HepG2 (cell line): ENCODE data around the gene ARSB.

Source experiments
- ATRX ChIP-seq: sonication (generic); formaldehyde crosslinking; IDR thresholded peaks from 2 replicates; pipeline ENCODE4 v1.4.0; 2020; ENCODE audit warnings: missing genetic modification reagents, borderline replicate concordance
- BRD4 ChIP-seq: sonication (generic); formaldehyde crosslinking; IDR thresholded peaks from 2 replicates; pipeline ENCODE4 v1.4.0; 2020; ENCODE audit warnings: missing genetic modification reagents
- GABPB1 ChIP-seq: IDR thresholded peaks from 2 replicates; pipeline ENCODE4 v1.6.1; 2016; ENCODE audit warnings: mild to moderate bottlenecking, missing genetic modification reagents, moderate library complexity, missing compliant biosample characterization
- JUN ChIP-seq: sonication (generic); formaldehyde crosslinking; IDR thresholded peaks from 2 replicates; pipeline ENCODE4 v1.4.0; 2020; ENCODE audit warnings: mild to moderate bottlenecking, missing genetic modification reagents
- MBD4 ChIP-seq: IDR thresholded peaks from 2 replicates; pipeline ENCODE4 v1.6.1; 2012; ENCODE audit warnings: low read length, inconsistent platforms, borderline replicate concordance
- MTA3 ChIP-seq: sonication (generic); formaldehyde crosslinking; IDR thresholded peaks from 2 replicates; pipeline ENCODE4 v1.4.0; 2020; ENCODE audit warnings: missing genetic modification reagents
- POLR2AphosphoS5 ChIP-seq: IDR thresholded peaks from 2 replicates; pipeline ENCODE4 v1.6.1; 2012; ENCODE audit warnings: low read depth, low read length
- SMYD3 ChIP-seq: sonication (generic); formaldehyde crosslinking; IDR thresholded peaks from 2 replicates; pipeline ENCODE4 v1.8.1; 2023; ENCODE audit warnings: mild to moderate bottlenecking, missing genetic modification reagents
- ZNF224 ChIP-seq: sonication (generic); formaldehyde crosslinking; IDR thresholded peaks from 2 replicates; pipeline ENCODE4 v1.5.0; 2020; ENCODE audit warnings: mild to moderate bottlenecking, missing genetic modification reagents
- TF ChIP-seq, protein P1 (sequence below): sonication (generic); formaldehyde crosslinking; IDR thresholded peaks from 2 replicates; pipeline ENCODE4 v1.5.0; 2020; ENCODE audit warnings: mild to moderate bottlenecking, missing genetic modification reagents, moderate library complexity

DNA sequence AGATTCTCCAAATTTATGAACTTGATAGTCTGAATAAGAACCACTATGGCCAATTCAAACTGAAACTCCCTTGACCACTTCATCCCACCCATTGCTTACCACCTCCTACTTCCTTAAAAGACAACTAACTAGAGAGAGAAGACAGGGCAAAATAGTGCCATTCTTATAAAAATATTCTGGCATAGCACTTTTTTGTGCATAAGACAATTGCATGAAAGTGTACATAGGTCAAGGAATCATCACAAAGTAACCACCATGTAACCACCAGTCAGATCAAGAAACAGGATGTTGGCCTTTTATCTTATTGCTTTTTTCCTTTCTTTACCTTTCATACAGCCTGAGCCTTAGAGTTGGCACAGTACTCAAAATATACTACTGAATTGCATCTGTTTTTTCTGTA lies 8.1 kb upstream of the ARSB start:
- no peak for TF ChIP-seq POLR2AphosphoS5
- no peak for TF ChIP-seq MTA3 (CRISPR knock-in tag)
- TF ChIP-seq MBD4 = no peak
- TF ChIP-seq ATRX (CRISPR knock-in tag) = no peak
- TF ChIP-seq, protein P1, sequence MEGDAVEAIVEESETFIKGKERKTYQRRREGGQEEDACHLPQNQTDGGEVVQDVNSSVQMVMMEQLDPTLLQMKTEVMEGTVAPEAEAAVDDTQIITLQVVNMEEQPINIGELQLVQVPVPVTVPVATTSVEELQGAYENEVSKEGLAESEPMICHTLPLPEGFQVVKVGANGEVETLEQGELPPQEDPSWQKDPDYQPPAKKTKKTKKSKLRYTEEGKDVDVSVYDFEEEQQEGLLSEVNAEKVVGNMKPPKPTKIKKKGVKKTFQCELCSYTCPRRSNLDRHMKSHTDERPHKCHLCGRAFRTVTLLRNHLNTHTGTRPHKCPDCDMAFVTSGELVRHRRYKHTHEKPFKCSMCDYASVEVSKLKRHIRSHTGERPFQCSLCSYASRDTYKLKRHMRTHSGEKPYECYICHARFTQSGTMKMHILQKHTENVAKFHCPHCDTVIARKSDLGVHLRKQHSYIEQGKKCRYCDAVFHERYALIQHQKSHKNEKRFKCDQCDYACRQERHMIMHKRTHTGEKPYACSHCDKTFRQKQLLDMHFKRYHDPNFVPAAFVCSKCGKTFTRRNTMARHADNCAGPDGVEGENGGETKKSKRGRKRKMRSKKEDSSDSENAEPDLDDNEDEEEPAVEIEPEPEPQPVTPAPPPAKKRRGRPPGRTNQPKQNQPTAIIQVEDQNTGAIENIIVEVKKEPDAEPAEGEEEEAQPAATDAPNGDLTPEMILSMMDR (CRISPR knock-in tag) = no peak
- no peak for TF ChIP-seq ZNF224 (CRISPR knock-in tag)
- TF ChIP-seq SMYD3 (CRISPR knock-in tag) = no peak
- TF ChIP-seq BRD4 (CRISPR knock-in tag) = no peak
- TF ChIP-seq GABPB1 = no peak
- no peak for TF ChIP-seq JUN (CRISPR knock-in tag)
